SK-N-MC (cell line): ENCODE measurements around the gene HBEGF.

Experiments used
- DNase-seq: peaks from one replicate; pipeline ENCODE4 v3.0.0-alpha.2; 2011; ENCODE audit warnings: low read depth, low spot score
- H3K27ac ChIP-seq: fragments of 200-600 bp; sonication (generic); 2 replicates; pipeline ENCODE4 v1.5.1; 2016; ENCODE audit warnings: mixed run types
- H3K36me3 ChIP-seq: fragments of 200-600 bp; sonication (generic); 2 replicates; pipeline ENCODE4 v1.6.1; 2017; ENCODE audit warnings: antibody characterized with exemption, low read length, mixed read lengths; ENCODE audit not compliant: insufficient read depth
- H3K4me3 ChIP-seq: fragments of 200-600 bp; sonication (generic); 2 replicates; pipeline ENCODE4 v1.5.1; 2016
- H3K9ac ChIP-seq: fragments of 200-600 bp; sonication (generic); 2 replicates; pipeline ENCODE4 v1.8.0; 2017; ENCODE audit warnings: mixed run types, mixed read lengths; ENCODE audit not compliant: insufficient read length
- H3K9me3 ChIP-seq: fragments of 200-600 bp; sonication (generic); 2 replicates; pipeline ENCODE4 v1.6.1; 2017; ENCODE audit warnings: low read depth, mild to moderate bottlenecking, antibody characterized with exemption, low read length, moderate library complexity, mixed read lengths
- EZH2 ChIP-seq: fragments of 200-600 bp; sonication (generic); IDR thresholded peaks from one replicate; pipeline ENCODE4 v1.6.1; 2017; ENCODE audit warnings: antibody characterized with exemption
- FOXP2 ChIP-seq: optimal IDR thresholded peaks from 2 replicates; pipeline ENCODE3; 2011; ENCODE audit warnings: mild to moderate bottlenecking, moderate library complexity; ENCODE audit not compliant: insufficient read depth; ENCODE audit errors: extremely low read length, control extremely low read depth
- POLR2AphosphoS5 ChIP-seq: IDR thresholded peaks from 2 replicates; pipeline ENCODE4 v1.6.1; 2012; ENCODE audit warnings: mild to moderate bottlenecking, low read depth, low read length, borderline replicate concordance

The HBEGF gene

DNA sequence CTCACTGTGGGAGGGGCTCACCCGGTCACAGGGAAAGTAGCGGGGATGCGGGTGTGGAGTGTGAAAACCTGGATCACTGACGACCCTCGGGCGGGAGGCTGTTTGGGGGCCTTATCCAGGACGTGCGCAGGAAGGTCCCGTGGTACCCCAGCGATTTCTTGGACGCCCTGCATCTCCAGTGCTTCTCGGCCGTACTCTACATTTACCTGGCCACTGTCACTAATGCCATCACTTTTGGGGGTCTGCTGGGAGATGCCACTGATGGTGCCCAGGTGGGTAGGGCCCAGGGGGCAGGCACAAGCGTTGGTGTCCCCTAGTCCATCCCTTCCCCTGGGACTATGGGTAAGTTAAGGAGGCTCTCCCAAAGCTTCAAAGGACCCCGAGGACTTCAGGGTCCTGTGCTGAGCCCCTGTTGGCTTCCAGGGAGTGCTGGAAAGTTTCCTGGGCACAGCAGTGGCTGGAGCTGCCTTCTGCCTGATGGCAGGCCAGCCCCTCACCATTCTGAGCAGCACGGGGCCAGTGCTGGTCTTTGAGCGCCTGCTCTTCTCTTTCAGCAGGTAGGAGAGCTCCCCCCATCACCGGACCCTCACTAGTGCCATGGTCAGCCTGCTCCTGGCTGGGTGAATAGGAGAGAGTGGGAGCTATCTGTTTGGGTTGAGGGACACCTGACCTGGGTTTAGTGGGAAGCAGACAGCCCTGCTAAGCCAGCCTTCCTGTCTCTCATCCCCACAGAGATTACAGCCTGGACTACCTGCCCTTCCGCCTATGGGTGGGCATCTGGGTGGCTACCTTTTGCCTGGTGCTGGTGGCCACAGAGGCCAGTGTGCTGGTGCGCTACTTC, 17.4 kb upstream of the HBEGF start:
- H3K27ac ChIP-seq, result no peak overlapping the region
- no peaks in the 10 kb centered on the region for H3K9me3 ChIP-seq
- no peaks in the 10 kb centered on the region for H3K36me3 ChIP-seq
- peak overlapping the region; percentile 71 for H3K4me3 ChIP-seq
- DNase-seq, result no peak
- H3K9ac ChIP-seq, result no peak overlapping the region
- no peak for TF ChIP-seq FOXP2
- TF ChIP-seq POLR2AphosphoS5, result no peak
- no peak for TF ChIP-seq EZH2

DNA sequence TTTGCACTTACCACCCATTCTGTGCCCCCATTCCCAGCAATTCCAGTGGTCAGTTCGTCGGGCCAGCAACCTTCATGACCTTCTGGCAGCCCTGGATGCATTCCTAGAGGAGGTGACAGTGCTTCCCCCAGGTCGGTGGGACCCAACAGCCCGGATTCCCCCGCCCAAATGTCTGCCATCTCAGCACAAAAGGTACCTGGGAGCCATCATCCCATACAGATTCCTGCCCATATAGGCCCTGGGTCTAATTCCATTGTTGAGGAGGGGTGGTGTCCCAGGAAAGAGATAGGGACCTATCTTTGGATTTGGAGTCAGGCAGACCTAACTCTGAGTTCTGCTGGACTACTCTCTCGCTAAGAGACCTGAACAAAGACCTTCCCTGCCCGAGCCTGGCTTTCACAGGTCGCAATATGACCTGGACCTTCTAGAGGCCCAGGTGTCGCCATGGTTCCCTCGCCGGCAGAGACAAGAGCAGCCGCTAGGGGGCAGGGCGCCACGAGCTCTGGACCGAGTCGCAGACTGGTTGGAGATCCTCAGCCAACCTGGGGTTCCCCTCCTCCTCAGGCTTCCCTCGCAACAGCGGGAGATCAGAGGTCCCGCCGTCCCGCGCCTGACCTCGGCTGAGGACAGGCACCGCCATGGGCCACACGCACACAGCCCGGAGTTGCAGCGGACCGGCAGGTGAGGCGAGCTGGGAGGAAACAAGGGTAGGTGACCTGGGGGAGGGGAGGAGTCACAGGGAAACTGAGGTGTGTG, 16.6 kb upstream of the HBEGF start:
- no peak for DNase-seq
- no peak overlapping the region for H3K9ac ChIP-seq
- no peaks in the 10 kb centered on the region for H3K9me3 ChIP-seq
- H3K36me3 ChIP-seq, result no peaks in the 10 kb centered on the region
- peak overlapping the region; percentile 71 for H3K4me3 ChIP-seq
- TF ChIP-seq POLR2AphosphoS5 (no peak), EZH2 (no peak), FOXP2 (no peak)
- no peak overlapping the region for H3K27ac ChIP-seq

DNA sequence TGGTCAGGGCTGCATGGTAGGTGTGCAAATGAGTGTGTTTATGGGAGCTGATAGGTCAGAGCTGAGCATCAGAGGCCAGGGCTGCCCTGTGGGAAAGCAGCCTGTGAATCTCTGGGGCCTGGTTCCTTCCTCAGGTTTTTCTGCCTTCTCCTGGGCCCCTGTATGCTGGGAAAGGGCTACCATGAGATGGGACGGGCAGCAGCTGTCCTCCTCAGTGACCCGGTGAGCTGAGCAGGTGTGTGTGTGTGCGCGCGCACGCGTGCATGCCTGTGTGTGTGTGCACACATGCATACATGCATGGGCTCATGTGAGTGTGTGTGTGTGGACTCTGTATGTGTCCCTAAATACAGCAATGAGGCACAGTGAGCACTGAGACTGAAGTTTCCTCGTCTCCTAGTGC, 15.9 kb upstream of the HBEGF start:
- no peak for DNase-seq
- Histone ChIP-seq H3K4me3 (no peak overlapping the region), H3K27ac (no peak overlapping the region), H3K36me3 (no peaks in the 10 kb centered on the region), H3K9ac (no peak overlapping the region), H3K9me3 (no peaks in the 10 kb centered on the region)
- TF ChIP-seq POLR2AphosphoS5, result no peak
- no peak for TF ChIP-seq FOXP2
- TF ChIP-seq EZH2, result no peak

DNA sequence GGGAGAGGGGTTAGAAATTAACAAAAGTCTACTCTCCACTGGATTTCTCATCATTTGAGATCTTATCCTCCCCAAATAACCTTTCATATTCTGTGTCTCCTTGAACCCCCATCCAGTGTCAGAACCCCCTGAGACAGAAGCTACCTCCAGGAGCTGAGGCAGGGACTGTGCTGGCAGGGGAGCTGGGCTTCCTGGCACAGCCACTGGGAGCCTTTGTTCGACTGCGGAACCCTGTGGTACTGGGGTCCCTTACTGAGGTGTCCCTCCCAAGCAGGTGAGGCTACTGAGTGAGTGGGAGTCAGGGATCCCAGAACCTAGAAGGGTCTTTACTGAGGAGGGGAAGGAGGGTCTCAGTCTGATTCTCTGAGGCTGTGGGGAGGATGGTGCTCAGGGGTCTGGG, 15.5 kb upstream of the HBEGF start:
- no peak overlapping the region for H3K27ac ChIP-seq
- no peak overlapping the region for H3K9ac ChIP-seq
- no peaks in the 10 kb centered on the region for H3K36me3 ChIP-seq
- H3K4me3 ChIP-seq, result no peak overlapping the region
- TF ChIP-seq EZH2 (no peak), FOXP2 (no peak), POLR2AphosphoS5 (no peak)
- DNase-seq, result no peak
- no peaks in the 10 kb centered on the region for H3K9me3 ChIP-seq

DNA sequence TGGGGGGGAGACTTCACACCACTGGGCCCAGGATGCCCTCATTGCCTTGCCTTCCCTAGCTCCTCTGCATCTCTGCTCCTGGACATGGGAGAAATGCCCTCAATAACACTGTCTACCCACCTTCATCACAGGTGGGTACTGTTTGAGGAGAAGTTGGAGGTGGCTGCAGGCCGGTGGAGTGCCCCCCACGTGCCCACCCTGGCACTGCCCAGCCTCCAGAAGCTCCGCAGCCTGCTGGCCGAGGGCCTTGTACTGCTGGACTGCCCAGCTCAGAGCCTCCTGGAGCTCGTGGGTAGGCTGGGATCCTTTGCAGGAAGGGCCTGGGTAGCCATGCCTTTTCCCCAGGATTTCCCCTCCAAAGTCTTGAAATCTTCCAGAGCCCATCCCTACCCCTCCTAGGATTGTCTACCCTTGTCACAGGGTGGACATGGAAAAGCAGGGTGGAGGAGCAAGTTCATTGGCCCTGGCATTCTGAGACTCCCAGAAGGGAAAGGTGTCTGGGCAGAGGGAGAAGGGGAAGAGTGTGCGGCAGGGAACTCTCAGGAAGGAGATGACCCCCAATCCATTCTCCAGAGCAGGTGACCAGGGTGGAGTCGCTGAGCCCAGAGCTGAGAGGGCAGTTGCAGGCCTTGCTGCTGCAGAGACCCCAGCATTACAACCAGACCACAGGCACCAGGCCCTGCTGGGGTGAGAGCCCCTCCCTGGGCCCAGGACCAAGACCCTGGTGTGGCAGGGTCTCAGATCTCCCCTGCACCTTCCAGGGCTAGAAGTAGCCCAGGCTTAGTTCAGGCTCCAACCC, 14.5 kb upstream of the HBEGF start:
- Histone ChIP-seq H3K4me3 (no peak overlapping the region), H3K9ac (no peak overlapping the region), H3K27ac (no peak overlapping the region), H3K9me3 (no peaks in the 10 kb centered on the region), H3K36me3 (no peaks in the 10 kb centered on the region)
- no peak for TF ChIP-seq EZH2
- TF ChIP-seq FOXP2, result no peak
- no peak for TF ChIP-seq POLR2AphosphoS5
- no peak for DNase-seq

DNA sequence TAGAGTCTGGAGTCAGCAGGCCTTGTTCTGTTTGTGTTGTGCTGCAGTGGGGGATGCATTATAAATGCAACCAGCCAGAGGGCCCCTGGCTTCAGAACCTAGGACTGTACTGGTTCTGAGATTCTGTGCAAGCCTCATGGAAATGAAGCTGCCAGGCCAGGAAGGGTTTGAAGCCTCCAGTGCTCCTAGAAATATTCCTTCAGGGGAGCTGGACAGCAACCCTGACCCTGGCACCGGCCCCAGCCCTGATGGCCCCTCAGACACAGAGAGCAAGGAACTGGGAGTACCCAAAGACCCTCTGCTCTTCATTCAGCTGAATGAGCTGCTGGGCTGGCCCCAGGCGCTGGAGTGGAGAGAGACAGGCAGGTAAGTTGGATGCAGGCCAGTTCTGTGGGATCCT, 13.7 kb upstream of the HBEGF start, which contains the start of gene SLC4A9:
SLC4A9 (plus strand) TSS at position 94 of the 400 bp plus-strand sequence; CDS start at position 137, 43 bp downstream.
- no peak within 1 kb of the TSS for H3K9ac ChIP-seq
- TF ChIP-seq POLR2AphosphoS5 (no peak), EZH2 (no peak), FOXP2 (no peak)
- no peaks in the 10 kb centered on the region for H3K9me3 ChIP-seq
- no peak within 1 kb of the TSS for H3K4me3 ChIP-seq
- no peak within 1 kb of the TSS for H3K27ac ChIP-seq
- H3K36me3 ChIP-seq, result no peaks in the 10 kb centered on the region
- no peak for DNase-seq

- no peak for DNase-seq
- H3K9me3 ChIP-seq, result no peaks in the 10 kb centered on the region
- no peaks in the 10 kb centered on the region for H3K36me3 ChIP-seq
- TF ChIP-seq EZH2 (no peak), FOXP2 (no peak), POLR2AphosphoS5 (no peak)
- no peak overlapping the region for H3K27ac ChIP-seq
- H3K4me3 ChIP-seq, result no peak overlapping the region
- no peak overlapping the region for H3K9ac ChIP-seq
These were observed 12.4 kb upstream of the HBEGF start for GRCh38 chr5:140358738-140359310.

DNA sequence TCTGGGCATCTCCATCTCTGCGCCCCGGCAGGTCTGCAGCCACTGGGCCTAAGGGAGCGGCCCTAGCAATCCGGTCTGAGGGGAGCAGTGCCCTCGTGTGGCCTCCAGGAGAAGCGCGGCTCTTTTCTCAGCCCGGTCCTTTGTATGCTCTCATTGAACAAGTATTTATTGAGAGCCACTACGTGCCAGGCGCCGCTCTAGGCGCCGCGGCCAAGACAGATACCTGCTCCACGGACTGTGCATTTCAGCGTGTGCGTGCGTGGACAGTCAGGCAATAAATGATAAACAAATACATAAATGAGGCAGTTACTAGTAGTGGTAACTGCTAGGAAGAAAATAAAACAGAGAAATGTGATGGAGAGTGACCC, 11.3 kb upstream of the HBEGF start:
- no peak overlapping the region for H3K27ac ChIP-seq
- no peaks in the 10 kb centered on the region for H3K9me3 ChIP-seq

More for the DNA sequence above, 11.3 kb upstream of the HBEGF start:
- Histone ChIP-seq H3K4me3 (no peak overlapping the region), H3K9ac (no peak overlapping the region), H3K36me3 (no peaks in the 10 kb centered on the region)
- DNase-seq, result no peak
- TF ChIP-seq POLR2AphosphoS5 (no peak), FOXP2 (no peak), EZH2 (no peak)
